Epithelial cell of esophagus (primary cell): ENCODE data around the gene VIPR2.
"Not testable (repeated sequence)": the region's sequence is repeated elsewhere in the genome, so short reads cannot be mapped to it uniquely, and the experiment has no call there.

Source experiments
- DNase-seq: peaks from one replicate; pipeline ENCODE4 v3.0.0; 2010; ENCODE audit warnings: low read depth
- H3K4me3 ChIP-seq: 2 replicates; pipeline ENCODE4 v1.5.1; 2011; ENCODE audit warnings: mild to moderate bottlenecking, low read length, control low read depth
- TF ChIP-seq, protein P1 (sequence below): IDR thresholded peaks from 2 replicates; pipeline ENCODE4 v1.5.1; 2011; ENCODE audit warnings: low read depth, mild to moderate bottlenecking, low read length, control low read depth, inconsistent platforms; ENCODE audit not compliant: insufficient read depth; ENCODE audit errors: missing control alignments

The VIPR2 gene

GRCh38 chr7:159179241-159179640 is 34.6 kb upstream of the VIPR2 start:
- DNase-seq: no peak
- no peak overlapping the region for H3K4me3 ChIP-seq
- TF ChIP-seq, protein P1, sequence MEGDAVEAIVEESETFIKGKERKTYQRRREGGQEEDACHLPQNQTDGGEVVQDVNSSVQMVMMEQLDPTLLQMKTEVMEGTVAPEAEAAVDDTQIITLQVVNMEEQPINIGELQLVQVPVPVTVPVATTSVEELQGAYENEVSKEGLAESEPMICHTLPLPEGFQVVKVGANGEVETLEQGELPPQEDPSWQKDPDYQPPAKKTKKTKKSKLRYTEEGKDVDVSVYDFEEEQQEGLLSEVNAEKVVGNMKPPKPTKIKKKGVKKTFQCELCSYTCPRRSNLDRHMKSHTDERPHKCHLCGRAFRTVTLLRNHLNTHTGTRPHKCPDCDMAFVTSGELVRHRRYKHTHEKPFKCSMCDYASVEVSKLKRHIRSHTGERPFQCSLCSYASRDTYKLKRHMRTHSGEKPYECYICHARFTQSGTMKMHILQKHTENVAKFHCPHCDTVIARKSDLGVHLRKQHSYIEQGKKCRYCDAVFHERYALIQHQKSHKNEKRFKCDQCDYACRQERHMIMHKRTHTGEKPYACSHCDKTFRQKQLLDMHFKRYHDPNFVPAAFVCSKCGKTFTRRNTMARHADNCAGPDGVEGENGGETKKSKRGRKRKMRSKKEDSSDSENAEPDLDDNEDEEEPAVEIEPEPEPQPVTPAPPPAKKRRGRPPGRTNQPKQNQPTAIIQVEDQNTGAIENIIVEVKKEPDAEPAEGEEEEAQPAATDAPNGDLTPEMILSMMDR: no peak

- TF ChIP-seq, protein P1: no peak
- DNase-seq: no peak
These were observed 32.8 kb upstream of the VIPR2 start for GRCh38 chr7:159177284-159177953.

DNA sequence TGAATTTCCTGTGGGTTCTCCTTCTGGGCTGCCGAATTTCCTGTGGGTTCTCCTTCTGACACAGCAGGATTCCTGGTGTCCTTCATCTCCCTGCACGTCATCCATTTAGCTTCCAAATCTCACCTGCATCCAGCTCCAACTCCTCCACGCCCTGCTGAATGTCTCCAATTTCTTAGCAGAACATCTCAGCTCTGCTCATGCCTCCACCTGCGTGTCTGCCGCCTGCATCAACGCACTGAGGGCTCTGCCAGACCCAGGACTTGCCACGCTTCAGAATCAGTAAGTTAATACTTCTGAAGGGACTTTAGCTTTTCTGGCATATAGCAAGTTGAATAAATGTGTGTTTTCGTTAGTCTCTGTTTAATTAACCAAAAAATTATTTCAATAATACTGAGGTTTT is 31.1 kb upstream of the VIPR2 start:
- no peak overlapping the region for H3K4me3 ChIP-seq
- no peak for DNase-seq
- TF ChIP-seq, protein P1: no peak

More at GRCh38 chr7:159177284-159177953, 32.8 kb upstream of the VIPR2 start:
- no peak overlapping the region for H3K4me3 ChIP-seq

DNA sequence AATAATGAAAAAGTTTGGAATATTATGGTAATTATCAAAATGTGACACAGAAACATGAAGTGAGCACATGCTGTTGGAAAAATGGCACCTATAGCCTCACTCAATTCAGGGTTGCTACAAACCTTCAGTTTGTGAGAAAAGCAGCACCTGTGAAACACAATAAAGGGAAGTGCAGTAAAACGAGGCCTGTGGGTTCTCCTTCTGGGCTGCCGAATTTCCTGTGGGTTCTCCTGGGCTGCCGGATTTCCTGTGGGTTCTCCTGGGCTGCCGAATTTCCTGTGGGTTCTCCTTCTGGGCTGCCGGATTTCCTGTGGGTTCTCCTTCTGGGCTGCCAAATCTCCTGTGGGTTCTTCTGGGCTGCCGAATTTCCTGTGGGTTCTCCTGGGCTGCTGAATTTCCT is 30.4 kb upstream of the VIPR2 start:
- not testable (repeated sequence) for DNase-seq, H3K4me3 ChIP-seq

GRCh38 chr7:159172400-159172799 is 27.7 kb upstream of the VIPR2 start:
- TF ChIP-seq, protein P1: no peak
- H3K4me3 ChIP-seq: no peak overlapping the region
- DNase-seq: no peak

GRCh38 chr7:159169391-159169790 is 24.7 kb upstream of the VIPR2 start:
- H3K4me3 ChIP-seq: no peak overlapping the region
- no peak for DNase-seq
- TF ChIP-seq, protein P1: no peak

DNA sequence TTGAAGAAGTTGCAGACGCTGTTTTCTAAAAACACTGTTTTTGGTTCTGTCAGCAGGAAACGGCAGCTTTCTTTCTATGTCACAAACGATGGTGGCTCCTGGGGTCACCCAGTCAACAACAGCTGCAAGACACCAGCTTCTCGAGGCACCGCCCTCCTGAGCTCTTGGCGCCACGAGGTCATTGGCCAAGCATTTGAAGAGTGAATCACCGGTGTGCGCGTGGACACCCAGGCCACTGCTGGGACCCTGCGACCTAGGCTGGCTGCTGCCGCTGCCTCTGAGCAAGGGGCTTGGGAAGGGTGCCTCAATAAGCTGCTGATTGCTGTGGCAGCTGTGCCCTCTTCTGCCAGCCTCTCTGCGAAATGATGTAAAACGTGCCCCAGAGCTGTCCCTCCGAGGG is 22.5 kb upstream of the VIPR2 start:
- DNase-seq: no peak
- TF ChIP-seq, protein P1: no peak
- H3K4me3 ChIP-seq: no peak overlapping the region
